GM12873 (cell line): ENCODE data around the gene DRD4.

ENCODE experiments used
- CTCF ChIP-seq: IDR thresholded peaks from 2 replicates; pipeline ENCODE4 v1.5.1; 2012; ENCODE audit warnings: low read depth, mild to moderate bottlenecking, moderate library complexity, low read length, control low read depth; ENCODE audit not compliant: insufficient read depth; ENCODE audit errors: missing control alignments

DRD4 gene

GRCh38 chr11:614623-615503 lies 22.2 kb upstream of the DRD4 start:
- TF ChIP-seq CTCF: no peak

- TF ChIP-seq CTCF: no peak
These were observed 21.4 kb upstream of the DRD4 start, which contains the start of gene IRF7 for GRCh38 chr11:615504-616319. TSS of gene IRF7 (minus strand) at chr11:615950. CDS start at chr11:615364, 586 bp downstream.

- TF ChIP-seq CTCF: no peak
These were observed 20.5 kb upstream of the DRD4 start for GRCh38 chr11:616320-617198.

GRCh38 chr11:617199-617911 lies 19.7 kb upstream of the DRD4 start:
- no peak for TF ChIP-seq CTCF

GRCh38 chr11:617912-618682 lies 19.0 kb upstream of the DRD4 start:
- no peak for TF ChIP-seq CTCF
